Activated CD8-positive, alpha-beta T cell treated with anti-CD3 and anti-CD28 coated beads for 36 hours (primary cell): ENCODE data around the gene BRD3OS. TPM values are rescaled to one million over a fixed set of nuclear protein-coding genes. Genes with fewer than 3 reads are reported as not detected.

Experiments
- ATAC-seq: fragments of 200-7000 bp; cut with Tn5 transposase; one replicate; pipeline ENCODE4 v1.10.0; 2021; ENCODE audit warnings: mild to moderate bottlenecking, moderate library complexity
- CTCF ChIA-PET: fragments of 350-600 bp; sonication (Branson Sonifier 250); formaldehyde crosslinking; loops from one replicate; lab custom pipeline; 2021; ENCODE audit warnings: antibody characterized with exemption; lab: Charles Lee
- POLR2A ChIA-PET: fragments of 350-600 bp; sonication (Branson Sonifier 250); formaldehyde crosslinking; loops from one replicate; lab custom pipeline; 2021; ENCODE audit warnings: antibody characterized with exemption; lab: Charles Lee
- DNase-seq: peaks from one replicate; pipeline ENCODE4 v3.0.0-alpha.2; 2020
- H3K27ac Mint-ChIP-seq: one replicate; pipeline ENCODE4 v1.8.0; 2021; ENCODE audit warnings: mild to moderate bottlenecking, mixed read lengths
- H3K27me3 Mint-ChIP-seq: one replicate; pipeline ENCODE4 v1.8.0; 2021; ENCODE audit warnings: mixed read lengths
- H3K36me3 Mint-ChIP-seq: one replicate; pipeline ENCODE4 v1.8.0; 2021; ENCODE audit warnings: low read depth, mixed read lengths
- H3K4me1 Mint-ChIP-seq: one replicate; pipeline ENCODE4 v1.8.0; 2021; ENCODE audit warnings: low read depth, mixed read lengths
- H3K4me3 Mint-ChIP-seq: one replicate; pipeline ENCODE4 v1.8.0; 2021; ENCODE audit warnings: mild to moderate bottlenecking, moderate library complexity, mixed read lengths
- H3K9me3 Mint-ChIP-seq: one replicate; pipeline ENCODE4 v1.8.0; 2021; ENCODE audit warnings: mixed read lengths
- CTCF ChIP-seq: fragments of 200-600 bp; IDR thresholded peaks from one replicate; pipeline ENCODE4 v1.8.0; 2022; ENCODE audit warnings: antibody characterized with exemption, mild to moderate bottlenecking
- intact Hi-C: fragments of 100-400 bp; cut with micrococcal nuclease; formaldehyde crosslinking; loops from one replicate; pipeline ENCODE4 v1.10.0; 2022
- total RNA-seq, 2 experiments: library from RNA; stranded (reverse); gene quantifications; one replicate each; pipeline ENCODE4 v1.2.3, GENCODE V29; 2021

Gene BRD3OS
- total RNA-seq, 2 experiments from 2014 or later, result 8.1 to 8.2 TPM

GRCh38 chr9:134066913-134067851 is 41.9 kb downstream of the BRD3OS start:
- TF ChIP-seq CTCF, result no peak
- H3K9me3 Mint-ChIP-seq, result no peaks in the 10 kb centered on the region
- peak overlapping the region; percentile 95 for H3K27ac Mint-ChIP-seq
- H3K4me3 Mint-ChIP-seq, result peak overlapping the region; percentile 89
- H3K27me3 Mint-ChIP-seq, result peaks cover 14% of the 10 kb centered on the region
- ChIA-PET POLR2A (interaction anchor here (0.8 to 2.2 kb wide), 3 partner anchors 40 to 97 kb away, joined by 3 to 20 read pairs (median 9); partner anchors contain the start of gene RNU6ATAC), CTCF (interaction anchor here (1.6 to 1.8 kb wide), 2 partner anchors 31 to 285 kb away, joined by 5 to 7 read pairs; no protein-coding TSS in a partner anchor)
- ATAC-seq (peak; percentile 4), DNase-seq (peak; percentile 59)
- peaks cover 1% of the 10 kb centered on the region for H3K36me3 Mint-ChIP-seq
- peaks cover 33% of the 10 kb centered on the region for H3K4me1 Mint-ChIP-seq
- intact Hi-C loops, result loop anchor here (5.0 kb wide), 1 partner anchor 40 kb away; the partner anchor contains the start of gene BRD3OS

GRCh38 chr9:134067904-134068743 is 42.8 kb downstream of the BRD3OS start, which contains the start of gene BRD3:
Gene BRD3, minus strand, starts transcription at chr9:134068026. Its CDS starts 14,549 bp downstream, at chr9:134053477.
- ChIA-PET CTCF (interaction anchor here (0.6 to 1.6 kb wide), 2 partner anchors 30 to 57 kb away, joined by 3 to 4 read pairs; no protein-coding TSS in a partner anchor), POLR2A (interaction anchor here (0.6 to 1.1 kb wide), 2 partner anchors 13 to 392 kb away, joined by 3 read pairs; no protein-coding TSS in a partner anchor)
- H3K27me3 Mint-ChIP-seq, result peaks cover 15% of the 10 kb centered on the region
- DNase-seq (peak; percentile 85), ATAC-seq (peak; percentile 85)
- H3K36me3 Mint-ChIP-seq, result peaks cover 1% of the 10 kb centered on the region
- H3K9me3 Mint-ChIP-seq, result no peaks in the 10 kb centered on the region
- peak within 1 kb of the TSS; percentile 95 for H3K27ac Mint-ChIP-seq
- peaks cover 27% of the 10 kb centered on the region for H3K4me1 Mint-ChIP-seq
- no peak for TF ChIP-seq CTCF
- H3K4me3 Mint-ChIP-seq, result peak within 1 kb of the TSS; percentile 89
- intact Hi-C loops, result loop anchor here (5.0 kb wide), 1 partner anchor 41 kb away; the partner anchor contains the start of gene BRD3OS

- intact Hi-C loops, result loop anchor here (5.0 kb wide), 1 partner anchor 42 kb away; the partner anchor contains the start of gene BRD3OS
- POLR2A ChIA-PET, result interaction anchor here (1.1 kb wide), 1 partner anchor 13 kb away, joined by 3 read pairs; no protein-coding TSS in a partner anchor
- TF ChIP-seq CTCF, result no peak
- peaks cover 21% of the 10 kb centered on the region for H3K4me1 Mint-ChIP-seq
- CTCF ChIA-PET, result interaction anchor here (0.6 to 1.6 kb wide), 2 partner anchors 30 to 56 kb away, joined by 3 to 4 read pairs; no protein-coding TSS in a partner anchor
- H3K9me3 Mint-ChIP-seq, result no peaks in the 10 kb centered on the region
- peak; percentile 0 for ATAC-seq
- H3K27me3 Mint-ChIP-seq, result peaks cover 17% of the 10 kb centered on the region
- peak; percentile 43 for DNase-seq
- peak overlapping the region; percentile 88 for H3K27ac Mint-ChIP-seq
- no peaks in the 10 kb centered on the region for H3K36me3 Mint-ChIP-seq
- peak overlapping the region; percentile 79 for H3K4me3 Mint-ChIP-seq
Observed at GRCh38 chr9:134068744-134069479, 43.6 kb downstream of the BRD3OS start.
